Breast epithelium (tissue), 4 donors: ENCODE results near the gene SULT2B1. TPM values are rescaled to one million over a fixed set of nuclear protein-coding genes. Genes with fewer than 3 reads are reported as not detected.
A peak's percentile ranks its signal among the peaks of the same experiment; 100 is the strongest.

Experiments used
- DNase-seq, 2 donors: peaks; one replicate each; pipeline ENCODE4 v3.0.0-alpha.2; 2019; ENCODE audit warnings: low spot score in 2 of 2
- H3K27ac ChIP-seq, 2 donors: fragments of 200-600 bp; sonication (generic) in 1 of 2; one replicate each; pipeline ENCODE4 v1.5.1; 2016 to 2019; ENCODE audit warnings: mild to moderate bottlenecking in 1 of 2
- H3K27me3 ChIP-seq, 2 donors: fragments of 200-600 bp; sonication (generic) in 1 of 2; one replicate each; pipeline versions ENCODE4 v1.5.1 to v1.6.0; 2017 to 2019; ENCODE audit warnings: control low read depth in 1 of 2, mild to moderate bottlenecking in 1 of 2
- H3K36me3 ChIP-seq: fragments of 200-600 bp; one replicate; pipeline ENCODE4 v1.5.1; 2019
- H3K4me1 ChIP-seq, 2 donors: fragments of 200-600 bp; sonication (generic); one replicate each; pipeline ENCODE4 v1.5.1; 2016 to 2019; ENCODE audit warnings: control low read depth in 1 of 2
- H3K4me3 ChIP-seq, 3 donors: fragments of 200-600 bp; sonication (generic); 1 replicate in 2 of 3; 2 replicates in 1 of 3; pipeline ENCODE4 v1.5.1; 2016 to 2019; ENCODE audit warnings: mild to moderate bottlenecking in 3 of 3, moderate library complexity in 2 of 3
- H3K9me3 ChIP-seq, 2 donors: fragments of 200-600 bp; sonication (generic) in 1 of 2; one replicate each; pipeline ENCODE4 v1.5.1; 2016 to 2019; ENCODE audit warnings: control low read depth in 1 of 2
- CTCF ChIP-seq, 3 donors: fragments of 450-650 bp; IDR thresholded peaks; one replicate each; pipeline ENCODE4 v1.5.1; 2016 to 2017; ENCODE audit warnings: antibody characterized with exemption in 3 of 3, mild to moderate bottlenecking in 3 of 3, moderate library complexity in 3 of 3
- POLR2A ChIP-seq: fragments of 450-650 bp; IDR thresholded peaks from one replicate; pipeline ENCODE4 v1.6.1; 2016; ENCODE audit warnings: antibody characterized with exemption, mild to moderate bottlenecking, moderate library complexity
- POLR2AphosphoS5 ChIP-seq, 3 donors: sonication (generic); formaldehyde crosslinking; IDR thresholded peaks; one replicate each; pipeline ENCODE4 v1.6.1; 2017; ENCODE audit warnings: antibody characterized with exemption in 3 of 3
- intact Hi-C: fragments of 100-400 bp; cut with DNase I; formaldehyde crosslinking; loops from one replicate; pipeline ENCODE4 v1.15.1; 2023; ENCODE audit warnings: low total_unique reads
- total RNA-seq, 3 donors: library from RNA; depleted of rRNA; stranded (reverse); fragments of >200 nt; gene quantifications; one replicate each; pipeline ENCODE4 v1.1.0, GENCODE V29; 2016

Gene SULT2B1
- total RNA-seq, 3 donors from 2014 or later = 5.6 to 7.5 TPM; not detected in 1

DNA sequence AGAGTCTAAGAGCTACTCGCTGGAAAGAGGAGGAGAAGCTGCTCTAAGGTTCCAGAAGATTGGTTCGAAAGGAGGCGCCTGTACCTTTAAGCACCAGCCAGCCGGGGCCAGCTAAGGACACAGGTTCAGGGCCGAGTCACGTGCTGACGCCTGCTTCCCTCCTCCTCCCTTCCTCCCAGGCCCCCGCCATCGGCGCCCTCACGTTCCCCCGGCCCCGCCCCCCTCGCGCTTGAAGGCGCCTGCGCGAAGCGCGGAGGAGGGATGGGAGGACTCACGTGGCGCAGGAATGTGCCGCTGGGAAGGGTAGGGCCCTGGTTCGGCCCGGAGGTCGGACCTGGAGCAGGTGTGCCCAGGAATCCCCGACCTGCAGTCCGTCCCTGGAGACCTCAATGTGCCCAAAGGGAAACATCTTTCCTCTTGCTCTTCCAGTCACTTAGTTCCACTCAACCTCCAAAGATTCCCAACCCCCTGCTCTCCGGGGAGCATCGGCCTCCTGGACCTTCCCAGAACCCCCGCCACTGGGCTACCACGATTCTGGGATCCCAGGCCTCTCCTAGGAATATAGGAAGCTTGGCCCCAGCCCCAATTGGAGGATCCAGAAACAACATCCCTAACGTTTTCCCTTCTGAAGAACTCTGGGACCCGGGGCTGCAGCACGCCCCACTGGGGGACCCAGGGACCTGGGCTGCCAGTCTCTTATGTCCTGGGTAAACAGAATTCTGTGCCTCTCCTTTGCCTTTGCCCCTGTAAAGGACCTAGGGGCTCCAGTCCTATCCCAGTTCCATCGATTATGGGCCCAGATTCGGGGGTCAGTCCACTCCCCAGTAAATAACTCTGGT, 82.7 kb downstream of the SULT2B1 start:
- H3K27me3 ChIP-seq = no peaks in the 10 kb centered on the region
- TF ChIP-seq CTCF (IDR thresholded peaks at IDR 0.05) (no peak), POLR2A (peak; percentile 53), POLR2AphosphoS5 (IDR thresholded peaks at IDR 0.05) (peak; percentile 77 to 93 (median 93))
- H3K27ac ChIP-seq = peak overlapping the region; percentile 99
- H3K36me3 ChIP-seq = no peaks in the 10 kb centered on the region
- DNase-seq = peak; percentile 97 to 98
- intact Hi-C loops = no loop called here
- peak overlapping the region; percentile 63 to 88 (median 77) for H3K4me3 ChIP-seq
- no peaks in the 10 kb centered on the region for H3K9me3 ChIP-seq
- peaks cover 0 to 7% of the 10 kb centered on the region in 2 donors for H3K4me1 ChIP-seq

- peaks cover 0 to 7% of the 10 kb centered on the region in 2 donors for H3K4me1 ChIP-seq
- no peaks in the 10 kb centered on the region for H3K9me3 ChIP-seq
- intact Hi-C loops = no loop called here
- H3K27me3 ChIP-seq = no peaks in the 10 kb centered on the region
- no peaks in the 10 kb centered on the region for H3K36me3 ChIP-seq
- H3K27ac ChIP-seq = peak overlapping the region; percentile 99
- H3K4me3 ChIP-seq = peak overlapping the region; percentile 63 to 88 (median 77)
- peak in 1 of 2 donors; percentile 83 for DNase-seq
- TF ChIP-seq POLR2A = no peak
- peak in 1 of 3 donors; percentile 49 for TF ChIP-seq POLR2AphosphoS5 (IDR thresholded peaks at IDR 0.05)
These were observed 83.4 kb downstream of the SULT2B1 start for GRCh38 chr19:48635263-48635965.

GRCh38 chr19:48635966-48636858, 84.2 kb downstream of the SULT2B1 start:
- no peak for DNase-seq
- intact Hi-C loops = no loop called here
- TF ChIP-seq POLR2A (no peak), POLR2AphosphoS5 (IDR thresholded peaks at IDR 0.05) (no peak), CTCF (IDR thresholded peaks at IDR 0.05) (no peak)
- peak overlapping the region; percentile 63 to 88 (median 77) for H3K4me3 ChIP-seq
- H3K9me3 ChIP-seq = no peaks in the 10 kb centered on the region
- no peaks in the 10 kb centered on the region for H3K27me3 ChIP-seq
- H3K27ac ChIP-seq = peak overlapping the region; percentile 99
- no peaks in the 10 kb centered on the region for H3K36me3 ChIP-seq
- peaks cover 0 to 7% of the 10 kb centered on the region in 2 donors for H3K4me1 ChIP-seq

DNA sequence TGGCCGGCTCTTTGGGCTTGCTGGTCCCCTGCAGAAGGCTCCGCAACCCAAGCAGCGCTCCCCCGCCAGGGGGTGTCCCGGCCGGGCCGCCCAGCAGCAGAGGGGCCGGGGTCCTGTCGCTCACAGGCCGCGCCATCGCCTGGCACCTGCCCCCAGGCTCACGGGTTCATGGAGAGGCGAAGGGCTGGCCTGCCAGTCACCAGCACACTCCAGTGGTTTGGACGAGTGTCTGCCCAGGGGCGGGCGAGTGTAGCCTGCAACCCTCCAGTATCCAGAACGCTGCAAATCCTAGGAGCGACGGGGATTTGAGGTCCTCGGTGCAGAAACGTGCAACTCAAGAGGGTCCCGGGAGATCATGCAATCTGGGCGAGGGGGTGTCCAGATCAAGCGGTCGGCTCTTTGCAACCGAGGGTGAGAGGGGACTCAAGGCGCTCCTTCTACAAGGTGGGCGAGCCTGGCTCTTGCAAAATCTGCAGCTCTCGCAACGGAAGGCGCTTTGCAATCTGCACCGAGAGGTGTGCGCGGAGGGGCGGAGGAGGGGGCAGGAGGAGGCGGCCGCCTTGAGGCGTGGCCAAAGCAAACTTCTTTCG, 85.0 kb downstream of the SULT2B1 start, which contains the start of gene DBP:
DBP (minus strand) TSS at position 521 of the 590 bp plus-strand sequence; CDS start at position 136, 385 bp downstream.
- intact Hi-C loops = no loop called here
- Histone ChIP-seq H3K4me1 (peaks cover 0 to 7% of the 10 kb centered on the region in 2 donors), H3K27ac (peak within 1 kb of the TSS; percentile 99), H3K36me3 (no peaks in the 10 kb centered on the region), H3K4me3 (peak within 1 kb of the TSS; percentile 63 to 88 (median 77)), H3K27me3 (no peaks in the 10 kb centered on the region), H3K9me3 (no peaks in the 10 kb centered on the region)
- peak in 1 of 2 donors; percentile 72 for DNase-seq
- peak in 1 of 3 donors; percentile 25 for TF ChIP-seq CTCF (IDR thresholded peaks at IDR 0.05)
- no peak for TF ChIP-seq POLR2A
- TF ChIP-seq POLR2AphosphoS5 (IDR thresholded peaks at IDR 0.05) = no peak
